ENCODE results near the gene MED13L.

DNA sequence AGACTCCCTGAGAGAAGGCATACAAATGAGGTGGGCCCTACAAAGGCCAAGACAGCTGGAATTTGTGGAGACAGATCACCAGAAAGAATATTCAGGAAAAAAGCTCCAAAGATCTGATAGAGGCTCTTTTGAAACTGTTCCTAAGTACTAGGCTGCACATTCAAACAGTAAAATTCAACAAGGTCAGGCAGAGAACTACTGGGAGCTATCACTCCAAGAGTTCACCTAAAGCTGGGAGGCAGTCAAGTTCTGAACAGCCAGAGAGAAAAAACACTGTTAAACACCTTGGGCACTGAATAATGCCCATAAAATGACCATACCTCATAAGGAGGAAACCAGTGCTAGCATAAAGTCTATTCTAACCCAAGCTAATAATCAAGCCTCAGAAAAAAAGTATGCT lies 28.6 kb downstream of the MED13L start:
- TF ChIP-seq, protein P1, sequence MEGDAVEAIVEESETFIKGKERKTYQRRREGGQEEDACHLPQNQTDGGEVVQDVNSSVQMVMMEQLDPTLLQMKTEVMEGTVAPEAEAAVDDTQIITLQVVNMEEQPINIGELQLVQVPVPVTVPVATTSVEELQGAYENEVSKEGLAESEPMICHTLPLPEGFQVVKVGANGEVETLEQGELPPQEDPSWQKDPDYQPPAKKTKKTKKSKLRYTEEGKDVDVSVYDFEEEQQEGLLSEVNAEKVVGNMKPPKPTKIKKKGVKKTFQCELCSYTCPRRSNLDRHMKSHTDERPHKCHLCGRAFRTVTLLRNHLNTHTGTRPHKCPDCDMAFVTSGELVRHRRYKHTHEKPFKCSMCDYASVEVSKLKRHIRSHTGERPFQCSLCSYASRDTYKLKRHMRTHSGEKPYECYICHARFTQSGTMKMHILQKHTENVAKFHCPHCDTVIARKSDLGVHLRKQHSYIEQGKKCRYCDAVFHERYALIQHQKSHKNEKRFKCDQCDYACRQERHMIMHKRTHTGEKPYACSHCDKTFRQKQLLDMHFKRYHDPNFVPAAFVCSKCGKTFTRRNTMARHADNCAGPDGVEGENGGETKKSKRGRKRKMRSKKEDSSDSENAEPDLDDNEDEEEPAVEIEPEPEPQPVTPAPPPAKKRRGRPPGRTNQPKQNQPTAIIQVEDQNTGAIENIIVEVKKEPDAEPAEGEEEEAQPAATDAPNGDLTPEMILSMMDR (IDR thresholded peaks at IDR 0.05): no peak
- TF ChIP-seq ZFX (IDR thresholded peaks at IDR 0.05; ENCODE audit: borderline replicate concordance): no peak

All from 22Rv1 (cell line).